A549 (cell line): ENCODE data around the gene PADI6. TPM values are rescaled to one million over a fixed set of nuclear protein-coding genes. Genes with fewer than 3 reads are reported as not detected.
"Not testable (repeated sequence)": the region's sequence is repeated elsewhere in the genome, so short reads cannot be mapped to it uniquely, and the experiment has no call there.

ENCODE experiments used
- ATAC-seq, 2 experiments: fragments of 200-7000 bp in 1 of 2; fragments of >200 bp in 1 of 2; cut with Nextera tagmentation in 1 of 2; cut with Tn5 transposase in 1 of 2; 3 replicates each; pipeline versions ENCODE4 v1.8.0 to v1.9.1; 2018 to 2020; ENCODE audit warnings: mild to moderate bottlenecking in 1 of 2, moderate library complexity in 1 of 2
- CTCF ChIA-PET: fragments of 300-600 bp; sonication (Branson Sonifier 250); formaldehyde crosslinking; extraction: SDS; loops from one replicate; lab custom pipeline; 2021; ENCODE audit warnings: antibody characterized with exemption, inconsistent platforms; lab: Yijun Ruan, JAX
- POLR2A ChIA-PET: fragments of 350-600 bp; formaldehyde crosslinking; extraction: SDS; loops from one replicate; lab custom pipeline; 2021; ENCODE audit warnings: antibody characterized with exemption, inconsistent platforms; lab: Yijun Ruan, JAX
- DNase-seq, 2 experiments: peaks; one replicate each; pipeline versions ENCODE4 v3.0.0 to v3.0.0-alpha.2; 2011 to 2016; ENCODE audit warnings: low read depth in 1 of 2, low spot score in 1 of 2
- FAIRE-seq: peaks from 2 replicates; lab custom pipeline; 2011; peaks lifted over from hg19 to GRCh38; lab: Jason Lieb, UNC
- H3K27ac ChIP-seq, 2 experiments: fragments of >200 bp; sonication (Bioruptor Twin); formaldehyde crosslinking; 3 replicates each; pipeline ENCODE4 v1.5.1; 2016 to 2017
- H3K4me1 ChIP-seq: fragments of >200 bp; sonication (Bioruptor Twin); formaldehyde crosslinking; 3 replicates; pipeline ENCODE4 v1.6.1; 2016
- H3K4me2 ChIP-seq: fragments of >200 bp; sonication (Bioruptor Twin); formaldehyde crosslinking; 3 replicates; pipeline ENCODE4 v1.6.1; 2016
- H3K4me3 ChIP-seq: fragments of >200 bp; sonication (Bioruptor Twin); formaldehyde crosslinking; 3 replicates; pipeline ENCODE4 v1.5.1; 2016
- H3K9me3 ChIP-seq: fragments of >200 bp; sonication (Bioruptor Twin); formaldehyde crosslinking; 3 replicates; pipeline ENCODE4 v1.6.1; 2016
- CEBPB ChIP-seq, 2 experiments: fragments of >200 bp in 1 of 2; sonication (Bioruptor Twin) in 1 of 2; formaldehyde crosslinking in 1 of 2; IDR thresholded peaks; 2 replicates each; pipeline ENCODE4 v1.6.1; 2012 to 2016
- CHD2 ChIP-seq: fragments of 150-350 bp; IDR thresholded peaks from 2 replicates; pipeline ENCODE4 v1.6.1; 2014; ENCODE audit warnings: low read length; ENCODE audit not compliant: partially characterized antibody
- EHMT2 ChIP-seq: fragments of 200-600 bp; sonication (generic); IDR thresholded peaks from 2 replicates; pipeline ENCODE4 v1.6.1; 2016; ENCODE audit warnings: antibody characterized with exemption, low read depth, mild to moderate bottlenecking, moderate library complexity
- ESRRA ChIP-seq: fragments of 150-350 bp; IDR thresholded peaks from 2 replicates; pipeline ENCODE4 v1.6.1; 2014; ENCODE audit warnings: mild to moderate bottlenecking, low read length, borderline replicate concordance
- FOSB ChIP-seq: fragments of 250-450 bp; sonication (Bioruptor Pico); IDR thresholded peaks from 2 replicates; pipeline ENCODE4 v1.5.0; 2020; ENCODE audit warnings: mild to moderate bottlenecking, moderate library complexity
- FOXS1 ChIP-seq: fragments of 250-450 bp; sonication (Bioruptor Pico); IDR thresholded peaks from 2 replicates; pipeline ENCODE4 v1.5.0; 2020; ENCODE audit warnings: mild to moderate bottlenecking, moderate library complexity
- GATA3 ChIP-seq: IDR thresholded peaks from 2 replicates; pipeline ENCODE4 v1.6.1; 2012; ENCODE audit warnings: borderline replicate concordance
- HEYL ChIP-seq: fragments of 250-450 bp; sonication (Bioruptor Pico); IDR thresholded peaks from 2 replicates; pipeline ENCODE4 v1.8.0; 2021; ENCODE audit warnings: mild to moderate bottlenecking, moderate library complexity
- HOXA7 ChIP-seq: fragments of 250-450 bp; sonication (Bioruptor Pico); IDR thresholded peaks from 2 replicates; pipeline ENCODE4 v1.5.0; 2020; ENCODE audit warnings: mild to moderate bottlenecking, moderate library complexity
- KDM1A ChIP-seq: fragments of 200-600 bp; sonication (generic); IDR thresholded peaks from 2 replicates; pipeline ENCODE4 v1.6.1; 2016; ENCODE audit warnings: low read depth, mild to moderate bottlenecking
- KDM5A ChIP-seq: fragments of 200-600 bp; sonication (generic); IDR thresholded peaks from 2 replicates; pipeline ENCODE4 v1.6.1; 2016; ENCODE audit warnings: antibody characterized with exemption, mild to moderate bottlenecking
- MAFK ChIP-seq: fragments of 450-650 bp; IDR thresholded peaks from 2 replicates; pipeline ENCODE4 v1.6.1; 2014; ENCODE audit not compliant: partially characterized antibody
- NFE2L2 ChIP-seq: fragments of 150-350 bp; conservative IDR thresholded peaks from 2 replicates; pipeline ENCODE4 v1.6.1; 2014; ENCODE audit warnings: low read length
- NPAS2 ChIP-seq: fragments of 250-450 bp; sonication (Bioruptor Pico); IDR thresholded peaks from 2 replicates; pipeline ENCODE4 v1.8.0; 2022; ENCODE audit warnings: mild to moderate bottlenecking, moderate library complexity, borderline replicate concordance
- RARB ChIP-seq: fragments of 250-450 bp; sonication (Bioruptor Pico); IDR thresholded peaks from 2 replicates; pipeline ENCODE4 v1.8.0; 2021; ENCODE audit warnings: mild to moderate bottlenecking, moderate library complexity
- SREBF2 ChIP-seq: fragments of 450-650 bp; IDR thresholded peaks from 2 replicates; pipeline ENCODE4 v1.6.1; 2014; ENCODE audit warnings: mild to moderate bottlenecking, moderate library complexity
- ZC3H11A ChIP-seq: fragments of 450-650 bp; IDR thresholded peaks from 2 replicates; pipeline ENCODE4 v1.6.1; 2014; ENCODE audit warnings: antibody characterized with exemption, mild to moderate bottlenecking
- ZFP36 ChIP-seq: fragments of 450-650 bp; IDR thresholded peaks from 2 replicates; pipeline ENCODE4 v1.6.1; 2014; ENCODE audit warnings: borderline replicate concordance; ENCODE audit not compliant: partially characterized antibody
- ZNF302 ChIP-seq: fragments of 250-450 bp; sonication (Bioruptor Pico); IDR thresholded peaks from 2 replicates; pipeline ENCODE4 v1.9.0; 2021; ENCODE audit warnings: inconsistent platforms, mild to moderate bottlenecking, moderate library complexity
- WGBS: methylation state at CpG from one replicate; pipeline ENCODE4 v1.1.6; 2017; ENCODE audit errors: missing lambda C conversion rate; 5-methylcytosine and 5-hydroxymethylcytosine counted together
- polyA plus RNA-seq, 4 experiments: library from polyadenylated mRNA; depleted of rRNA in 3 of 4; stranded (reverse); fragments of >200 nt; fragmentation: RNase III in 1 of 4; extraction: RNeasy Plus Mini Kit Qiagen cat#74134 plus additional on column Dnase treatment in 1 of 4; gene quantifications; 2 replicates in 3 of 4; 3 replicates in 1 of 4; pipeline ENCODE4 v1.2.3, GENCODE V29; 2011 to 2017
- TF ChIP-seq, protein P1 (sequence below): IDR thresholded peaks from 2 replicates; pipeline ENCODE4 v1.6.1; 2012
- TF ChIP-seq, protein P2 (sequence below): fragments of 150-350 bp; IDR thresholded peaks from 2 replicates; pipeline ENCODE4 v1.6.1; 2014; ENCODE audit warnings: low read depth, mild to moderate bottlenecking, low read length
- TF ChIP-seq, protein P3 (sequence below): fragments of 250-450 bp; sonication (Bioruptor Pico); IDR thresholded peaks from 2 replicates; pipeline ENCODE4 v1.5.0; 2020; ENCODE audit warnings: low read depth, mild to moderate bottlenecking, moderate library complexity
- TF ChIP-seq, protein P4 (sequence below): fragments of 450-650 bp; IDR thresholded peaks from 2 replicates; pipeline ENCODE4 v1.6.1; 2014; ENCODE audit warnings: antibody characterized with exemption
- TF ChIP-seq, protein P5 (sequence below): fragments of >200 bp; sonication (Bioruptor Twin); formaldehyde crosslinking; IDR thresholded peaks from 3 replicates; pipeline ENCODE4 v1.6.1; 2016
- TF ChIP-seq, protein P6 (sequence below): fragments of >200 bp; sonication (Bioruptor Twin); formaldehyde crosslinking; IDR thresholded peaks from 2 replicates; pipeline ENCODE4 v1.6.1; 2016

Gene PADI6
- polyA plus RNA-seq, 2 of the 4 experiments (the other 2 are of a cell fraction): not detected

DNA sequence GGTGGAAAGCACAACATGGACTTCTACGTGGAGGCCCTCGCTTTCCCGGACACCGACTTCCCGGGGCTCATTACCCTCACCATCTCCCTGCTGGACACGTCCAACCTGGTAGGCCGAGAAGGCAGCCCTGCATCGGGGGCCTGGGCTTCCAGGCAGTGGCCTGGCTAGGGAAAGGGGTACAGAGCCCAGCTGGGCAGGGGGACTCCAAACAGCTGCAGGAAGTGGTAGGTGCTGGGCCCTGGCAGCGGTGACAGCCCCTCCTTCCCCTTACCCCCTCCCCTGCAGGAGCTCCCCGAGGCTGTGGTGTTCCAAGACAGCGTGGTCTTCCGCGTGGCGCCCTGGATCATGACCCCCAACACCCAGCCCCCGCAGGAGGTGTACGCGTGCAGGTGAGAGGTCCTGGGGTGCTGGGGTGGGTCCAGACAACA lies 30.0 kb upstream of the PADI6 start:
- H3K9me3 ChIP-seq: no peaks in the 10 kb centered on the region
- TF ChIP-seq, protein P1, sequence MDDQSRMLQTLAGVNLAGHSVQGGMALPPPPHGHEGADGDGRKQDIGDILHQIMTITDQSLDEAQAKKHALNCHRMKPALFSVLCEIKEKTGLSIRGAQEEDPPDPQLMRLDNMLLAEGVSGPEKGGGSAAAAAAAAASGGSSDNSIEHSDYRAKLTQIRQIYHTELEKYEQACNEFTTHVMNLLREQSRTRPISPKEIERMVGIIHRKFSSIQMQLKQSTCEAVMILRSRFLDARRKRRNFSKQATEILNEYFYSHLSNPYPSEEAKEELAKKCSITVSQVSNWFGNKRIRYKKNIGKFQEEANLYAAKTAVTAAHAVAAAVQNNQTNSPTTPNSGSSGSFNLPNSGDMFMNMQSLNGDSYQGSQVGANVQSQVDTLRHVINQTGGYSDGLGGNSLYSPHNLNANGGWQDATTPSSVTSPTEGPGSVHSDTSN: no peak
- TF ChIP-seq EHMT2 (no peak), ESRRA (no peak), MAFK (no peak), CEBPB (IDR thresholded peaks at IDR 0.05) (no peak), HEYL (CRISPR knock-in tag) (no peak), ZFP36 (no peak)
- TF ChIP-seq, protein P2, sequence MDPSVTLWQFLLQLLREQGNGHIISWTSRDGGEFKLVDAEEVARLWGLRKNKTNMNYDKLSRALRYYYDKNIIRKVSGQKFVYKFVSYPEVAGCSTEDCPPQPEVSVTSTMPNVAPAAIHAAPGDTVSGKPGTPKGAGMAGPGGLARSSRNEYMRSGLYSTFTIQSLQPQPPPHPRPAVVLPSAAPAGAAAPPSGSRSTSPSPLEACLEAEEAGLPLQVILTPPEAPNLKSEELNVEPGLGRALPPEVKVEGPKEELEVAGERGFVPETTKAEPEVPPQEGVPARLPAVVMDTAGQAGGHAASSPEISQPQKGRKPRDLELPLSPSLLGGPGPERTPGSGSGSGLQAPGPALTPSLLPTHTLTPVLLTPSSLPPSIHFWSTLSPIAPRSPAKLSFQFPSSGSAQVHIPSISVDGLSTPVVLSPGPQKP: no peak
- TF ChIP-seq, protein P3, sequence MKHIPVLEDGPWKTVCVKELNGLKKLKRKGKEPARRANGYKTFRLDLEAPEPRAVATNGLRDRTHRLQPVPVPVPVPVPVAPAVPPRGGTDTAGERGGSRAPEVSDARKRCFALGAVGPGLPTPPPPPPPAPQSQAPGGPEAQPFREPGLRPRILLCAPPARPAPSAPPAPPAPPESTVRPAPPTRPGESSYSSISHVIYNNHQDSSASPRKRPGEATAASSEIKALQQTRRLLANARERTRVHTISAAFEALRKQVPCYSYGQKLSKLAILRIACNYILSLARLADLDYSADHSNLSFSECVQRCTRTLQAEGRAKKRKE (CRISPR knock-in tag): no peak
- TF ChIP-seq, all 56 proteins: peak for 0
- no peak overlapping the region for H3K4me3 ChIP-seq
- H3K4me2 ChIP-seq: no peak overlapping the region
- H3K4me1 ChIP-seq: no peaks in the 10 kb centered on the region
- ATAC-seq (no peak), FAIRE-seq (no peak), DNase-seq (no peak)
- CTCF ChIA-PET: interaction anchor here (2.1 kb wide), 1 partner anchor 217 kb away, joined by 9 read pairs; no protein-coding TSS in a partner anchor
- WGBS: 100% methylated on average over 4 of the region's 17 CpGs
- H3K27ac ChIP-seq: no peak overlapping the region
- POLR2A ChIA-PET: no interaction called here

DNA sequence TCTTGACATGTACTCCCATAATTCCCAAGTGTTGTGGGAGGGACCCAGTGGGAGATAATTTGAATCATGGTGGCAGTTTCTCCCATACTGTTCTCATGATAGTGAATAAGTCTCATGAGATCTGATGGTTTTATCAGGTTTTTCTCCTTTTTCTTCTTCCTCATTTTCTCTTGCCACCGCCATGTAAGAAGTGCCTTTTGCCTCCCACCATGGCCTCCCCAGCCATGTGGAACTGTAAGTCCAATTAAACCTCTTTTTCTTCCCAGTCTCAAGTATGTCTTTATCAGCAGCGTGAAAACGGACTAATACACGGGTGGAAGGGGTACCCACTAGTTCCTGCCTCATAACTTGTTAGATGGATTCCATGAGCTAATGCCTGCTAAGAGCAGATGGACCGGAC lies 26.5 kb upstream of the PADI6 start:
- ATAC-seq, H3K27ac ChIP-seq, DNase-seq, H3K9me3 ChIP-seq, H3K4me2 ChIP-seq, POLR2A ChIA-PET, H3K4me3 ChIP-seq, FAIRE-seq: not testable (repeated sequence)
- CTCF ChIA-PET: interaction anchor here (1.0 to 2.3 kb wide), 3 partner anchors 9 to 101 kb away, joined by 3 to 11 read pairs (median 6); no protein-coding TSS in a partner anchor
- peaks cover 11% of the 10 kb centered on the region for H3K4me1 ChIP-seq
- 87% methylated on average over 5 of the region's 5 CpGs for WGBS

DNA sequence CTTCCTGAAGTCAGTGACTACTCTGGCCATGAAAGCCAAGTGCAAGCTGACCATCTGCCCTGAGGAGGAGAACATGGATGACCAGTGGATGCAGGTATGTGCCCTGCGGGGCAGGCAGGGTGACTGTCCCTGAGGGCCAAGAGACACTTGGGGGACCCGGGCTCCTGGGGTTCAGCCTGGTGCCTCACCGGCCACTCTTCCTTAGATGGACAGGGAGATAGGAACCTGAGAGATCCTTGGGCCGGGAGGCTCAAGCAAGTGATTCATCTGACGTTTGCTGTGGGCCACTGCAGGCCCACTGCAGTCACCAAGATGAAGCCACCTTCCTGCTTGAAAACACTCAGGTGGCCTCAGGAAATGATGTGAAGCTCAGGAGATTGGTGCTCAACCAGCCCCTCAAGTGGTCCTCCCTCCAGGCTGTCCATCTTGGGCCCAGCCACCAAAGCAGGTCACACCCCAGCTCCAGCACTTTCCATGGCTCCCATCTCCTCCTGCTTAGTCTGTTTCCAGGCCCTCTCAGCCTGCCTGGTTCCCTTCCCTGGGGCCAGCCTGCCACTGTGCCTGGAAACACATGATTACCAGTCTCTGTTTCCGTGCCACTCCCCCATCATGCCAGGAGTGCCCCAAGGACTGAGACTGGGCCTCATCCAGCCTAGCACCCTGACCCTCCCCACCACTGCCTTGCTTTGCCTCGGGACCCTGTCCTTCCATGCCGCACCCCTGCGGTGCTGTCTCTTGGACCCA lies 25.8 kb upstream of the PADI6 start:
- ChIA-PET CTCF (interaction anchor here (0.6 to 2.3 kb wide), 5 partner anchors 10 to 1556 kb away, joined by 3 to 11 read pairs (median 3); partner anchors contain the start of gene ALDH4A1), POLR2A (no interaction called here)
- Histone ChIP-seq H3K9me3 (no peaks in the 10 kb centered on the region), H3K4me1 (peaks cover 11% of the 10 kb centered on the region), H3K27ac (no peak overlapping the region), H3K4me3 (no peak overlapping the region), H3K4me2 (no peak overlapping the region)
- TF ChIP-seq ZC3H11A: no peak
- TF ChIP-seq, protein P4, sequence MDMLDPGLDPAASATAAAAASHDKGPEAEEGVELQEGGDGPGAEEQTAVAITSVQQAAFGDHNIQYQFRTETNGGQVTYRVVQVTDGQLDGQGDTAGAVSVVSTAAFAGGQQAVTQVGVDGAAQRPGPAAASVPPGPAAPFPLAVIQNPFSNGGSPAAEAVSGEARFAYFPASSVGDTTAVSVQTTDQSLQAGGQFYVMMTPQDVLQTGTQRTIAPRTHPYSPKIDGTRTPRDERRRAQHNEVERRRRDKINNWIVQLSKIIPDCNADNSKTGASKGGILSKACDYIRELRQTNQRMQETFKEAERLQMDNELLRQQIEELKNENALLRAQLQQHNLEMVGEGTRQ: no peak
- TF ChIP-seq ZNF302: no peak
- no peak for TF ChIP-seq RARB (CRISPR knock-in tag)
- TF ChIP-seq NFE2L2: no peak
- no peak for TF ChIP-seq MAFK
- no peak for TF ChIP-seq FOSB (CRISPR knock-in tag)
- TF ChIP-seq, protein P5, sequence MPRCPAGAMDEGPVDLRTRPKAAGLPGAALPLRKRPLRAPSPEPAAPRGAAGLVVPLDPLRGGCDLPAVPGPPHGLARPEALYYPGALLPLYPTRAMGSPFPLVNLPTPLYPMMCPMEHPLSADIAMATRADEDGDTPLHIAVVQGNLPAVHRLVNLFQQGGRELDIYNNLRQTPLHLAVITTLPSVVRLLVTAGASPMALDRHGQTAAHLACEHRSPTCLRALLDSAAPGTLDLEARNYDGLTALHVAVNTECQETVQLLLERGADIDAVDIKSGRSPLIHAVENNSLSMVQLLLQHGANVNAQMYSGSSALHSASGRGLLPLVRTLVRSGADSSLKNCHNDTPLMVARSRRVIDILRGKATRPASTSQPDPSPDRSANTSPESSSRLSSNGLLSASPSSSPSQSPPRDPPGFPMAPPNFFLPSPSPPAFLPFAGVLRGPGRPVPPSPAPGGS: no peak
- TF ChIP-seq FOXS1 (CRISPR knock-in tag): no peak
- TF ChIP-seq NPAS2: no peak
- TF ChIP-seq, protein P6, sequence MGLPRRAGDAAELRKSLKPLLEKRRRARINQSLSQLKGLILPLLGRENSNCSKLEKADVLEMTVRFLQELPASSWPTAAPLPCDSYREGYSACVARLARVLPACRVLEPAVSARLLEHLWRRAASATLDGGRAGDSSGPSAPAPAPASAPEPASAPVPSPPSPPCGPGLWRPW: no peak
- TF ChIP-seq GATA3: no peak
- no peak for TF ChIP-seq HOXA7 (CRISPR knock-in tag)
- TF ChIP-seq CHD2: no peak
- TF ChIP-seq KDM1A: no peak
- no peak for TF ChIP-seq KDM5A
- no peak for TF ChIP-seq EHMT2
- TF ChIP-seq SREBF2: no peak
- 91% methylated on average over 8 of the region's 9 CpGs for WGBS
- DNase-seq: no peak
- no peak for ATAC-seq
- FAIRE-seq: no peak
